ENCODE data around the gene SH3RF1.

SH3RF1 gene

GRCh38 chr4:169051761-169052593, 218.8 kb downstream of the SH3RF1 start:
- no peak overlapping the region for H3K4me3 ChIP-seq (ENCODE audit: extremely low read depth, insufficient read depth, low read length, poor library complexity, severe bottlenecking)
- H3K36me3 ChIP-seq (ENCODE audit: control insufficient read depth, insufficient read depth, low read length): no peaks in the 10 kb centered on the region
- WGBS, 2 experiments (ENCODE audit: insufficient coverage in 2 of 2): 92 to 99% methylated on average over 7 of the region's 10 CpGs
- no peaks in the 10 kb centered on the region for H3K4me1 ChIP-seq (ENCODE audit: control insufficient read depth, insufficient read depth, low read length, poor library complexity, severe bottlenecking)
- H3K9me3 ChIP-seq (ENCODE audit: control insufficient read depth, low read length): no peaks in the 10 kb centered on the region
- no peak overlapping the region for H3K27ac ChIP-seq (ENCODE audit: low read depth, low read length, severe bottlenecking)

GRCh38 chr4:169050881-169051760, 219.6 kb downstream of the SH3RF1 start:
- 89 to 95% methylated on average over 7 to 8 of the region's 9 CpGs for WGBS, 2 experiments (ENCODE audit: insufficient coverage in 2 of 2)
- Histone ChIP-seq H3K36me3 (ENCODE audit: control insufficient read depth, insufficient read depth, low read length) (no peaks in the 10 kb centered on the region), H3K9me3 (ENCODE audit: control insufficient read depth, low read length) (no peaks in the 10 kb centered on the region), H3K4me1 (ENCODE audit: control insufficient read depth, insufficient read depth, low read length, poor library complexity, severe bottlenecking) (no peaks in the 10 kb centered on the region), H3K27ac (ENCODE audit: low read depth, low read length, severe bottlenecking) (no peak overlapping the region), H3K4me3 (ENCODE audit: extremely low read depth, insufficient read depth, low read length, poor library complexity, severe bottlenecking) (no peak overlapping the region)

GRCh38 chr4:169050284-169050683, 220.5 kb downstream of the SH3RF1 start:
- Histone ChIP-seq H3K36me3 (ENCODE audit: control insufficient read depth, insufficient read depth, low read length) (no peaks in the 10 kb centered on the region), H3K9me3 (ENCODE audit: control insufficient read depth, low read length) (no peaks in the 10 kb centered on the region), H3K27ac (ENCODE audit: low read depth, low read length, severe bottlenecking) (no peak overlapping the region), H3K4me1 (ENCODE audit: control insufficient read depth, insufficient read depth, low read length, poor library complexity, severe bottlenecking) (no peaks in the 10 kb centered on the region), H3K4me3 (ENCODE audit: extremely low read depth, insufficient read depth, low read length, poor library complexity, severe bottlenecking) (no peak overlapping the region)
- 84 to 90% methylated on average over 6 to 7 of the region's 7 CpGs for WGBS, 2 experiments (ENCODE audit: insufficient coverage in 2 of 2)

DNA sequence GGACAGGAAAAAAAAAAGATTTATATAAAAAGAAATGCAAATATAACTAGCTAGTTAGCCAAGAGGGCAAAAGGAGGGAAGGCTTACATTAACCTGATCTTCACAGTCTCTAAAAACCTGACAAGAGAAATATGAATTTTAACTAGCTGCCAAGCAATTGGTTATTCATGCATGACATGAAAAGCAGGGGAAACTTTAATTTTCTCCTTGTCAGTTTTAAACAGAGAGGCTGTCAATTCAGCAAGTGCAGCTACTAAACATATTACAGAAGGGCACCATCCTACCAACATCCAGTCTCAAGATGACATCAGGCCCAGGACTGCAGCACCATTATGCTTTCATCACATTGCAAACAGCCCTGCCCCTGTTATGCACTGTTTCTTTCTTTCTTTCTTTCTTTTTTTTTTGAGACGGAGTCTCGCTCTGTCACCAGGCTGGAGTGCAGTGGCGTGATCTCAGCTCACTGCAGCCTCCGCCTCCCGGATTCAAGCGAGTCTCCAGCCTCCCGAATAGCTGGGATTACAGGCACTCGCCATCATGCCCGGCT, 221.8 kb downstream of the SH3RF1 start:
- H3K9me3 ChIP-seq (ENCODE audit: control insufficient read depth, low read length): no peaks in the 10 kb centered on the region
- no peak overlapping the region for H3K4me3 ChIP-seq (ENCODE audit: extremely low read depth, insufficient read depth, low read length, poor library complexity, severe bottlenecking)
- H3K4me1 ChIP-seq (ENCODE audit: control insufficient read depth, insufficient read depth, low read length, poor library complexity, severe bottlenecking): no peaks in the 10 kb centered on the region
- WGBS, 2 experiments (ENCODE audit: insufficient coverage in 2 of 2): 92 to 94% methylated on average over 9 of the region's 9 CpGs
- no peak overlapping the region for H3K27ac ChIP-seq (ENCODE audit: low read depth, low read length, severe bottlenecking)
- no peaks in the 10 kb centered on the region for H3K36me3 ChIP-seq (ENCODE audit: control insufficient read depth, insufficient read depth, low read length)

GRCh38 chr4:169047956-169048355, 222.8 kb downstream of the SH3RF1 start:
- Histone ChIP-seq H3K27ac (ENCODE audit: low read depth, low read length, severe bottlenecking) (no peak overlapping the region), H3K4me1 (ENCODE audit: control insufficient read depth, insufficient read depth, low read length, poor library complexity, severe bottlenecking) (no peaks in the 10 kb centered on the region), H3K9me3 (ENCODE audit: control insufficient read depth, low read length) (no peaks in the 10 kb centered on the region), H3K36me3 (ENCODE audit: control insufficient read depth, insufficient read depth, low read length) (no peaks in the 10 kb centered on the region), H3K4me3 (ENCODE audit: extremely low read depth, insufficient read depth, low read length, poor library complexity, severe bottlenecking) (no peak overlapping the region)
- WGBS, 2 experiments (ENCODE audit: insufficient coverage in 2 of 2): 89 to 100% methylated on average over 1 to 2 of the region's 4 CpGs

- Histone ChIP-seq H3K36me3 (ENCODE audit: control insufficient read depth, insufficient read depth, low read length) (no peaks in the 10 kb centered on the region), H3K27ac (ENCODE audit: low read depth, low read length, severe bottlenecking) (no peak overlapping the region), H3K9me3 (ENCODE audit: control insufficient read depth, low read length) (no peaks in the 10 kb centered on the region), H3K4me3 (ENCODE audit: extremely low read depth, insufficient read depth, low read length, poor library complexity, severe bottlenecking) (no peak overlapping the region), H3K4me1 (ENCODE audit: control insufficient read depth, insufficient read depth, low read length, poor library complexity, severe bottlenecking) (no peaks in the 10 kb centered on the region)
- 81 to 89% methylated on average over 11 to 14 of the region's 15 CpGs for WGBS, 2 experiments (ENCODE audit: insufficient coverage in 2 of 2)
These were observed 224.7 kb downstream of the SH3RF1 start for GRCh38 chr4:169045862-169046584.

DNA sequence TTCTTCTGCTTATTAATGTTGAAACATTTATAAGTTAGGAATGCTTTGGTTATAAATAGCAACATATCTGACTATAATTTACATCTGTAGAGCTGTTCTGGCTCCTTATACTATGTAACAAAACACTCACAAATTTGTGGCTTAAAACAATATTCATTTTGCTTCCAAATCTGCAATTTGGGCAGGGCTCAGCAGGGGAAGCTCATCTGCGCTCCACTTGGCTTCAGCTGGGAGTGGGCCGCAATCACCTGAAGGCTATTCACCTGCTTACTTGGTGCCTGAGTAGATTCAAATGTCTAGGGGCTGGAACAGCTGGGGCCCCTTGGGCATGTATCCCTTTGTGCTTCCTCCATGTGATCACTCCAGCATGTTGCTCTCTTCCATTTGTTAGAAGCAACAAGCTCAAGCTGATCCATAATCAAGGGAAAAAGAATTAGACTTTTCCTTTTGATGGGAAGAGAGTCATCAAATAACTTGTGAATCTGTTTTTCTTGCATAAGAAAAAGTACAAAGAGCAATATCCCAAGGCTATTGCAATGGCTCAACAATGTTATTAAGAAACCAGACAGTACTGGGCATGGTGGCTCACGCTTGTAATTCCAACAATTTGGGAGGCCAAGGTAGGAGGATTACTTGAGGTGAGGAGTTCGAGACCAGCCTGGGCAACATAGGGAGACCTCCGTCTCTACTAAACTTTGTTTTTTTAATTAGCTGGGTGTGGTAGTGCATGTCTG, 225.9 kb downstream of the SH3RF1 start:
- Histone ChIP-seq H3K9me3 (ENCODE audit: control insufficient read depth, low read length) (no peaks in the 10 kb centered on the region), H3K27ac (ENCODE audit: low read depth, low read length, severe bottlenecking) (no peak overlapping the region), H3K36me3 (ENCODE audit: control insufficient read depth, insufficient read depth, low read length) (no peaks in the 10 kb centered on the region), H3K4me3 (ENCODE audit: extremely low read depth, insufficient read depth, low read length, poor library complexity, severe bottlenecking) (no peak overlapping the region), H3K4me1 (ENCODE audit: control insufficient read depth, insufficient read depth, low read length, poor library complexity, severe bottlenecking) (no peaks in the 10 kb centered on the region)
- WGBS, 2 experiments (ENCODE audit: insufficient coverage in 2 of 2): 98 to 100% methylated on average over 4 to 5 of the region's 5 CpGs

Measured in mesodermal cell (in vitro differentiated cells).